SU-DHL-6 (cell line): Measurements from ENCODE around the gene SLC25A45.

Experiments used
- EZH2phosphoT487 ChIP-seq: fragments of 200-600 bp; sonication (generic), shearing (Covaris generic); conservative IDR thresholded peaks from 2 replicates; pipeline ENCODE4 v1.6.1; 2018; ENCODE audit warnings: mild to moderate bottlenecking, antibody characterized with exemption, low read length, moderate library complexity, mixed read lengths
- TF ChIP-seq, protein P1 (sequence below): fragments of 200-600 bp; sonication (generic); IDR thresholded peaks from one replicate; pipeline ENCODE4 v1.5.1; 2017; ENCODE audit warnings: antibody characterized with exemption, mild to moderate bottlenecking, low read length, moderate library complexity; ENCODE audit not compliant: insufficient read depth, poor library complexity, severe bottlenecking

DNA sequence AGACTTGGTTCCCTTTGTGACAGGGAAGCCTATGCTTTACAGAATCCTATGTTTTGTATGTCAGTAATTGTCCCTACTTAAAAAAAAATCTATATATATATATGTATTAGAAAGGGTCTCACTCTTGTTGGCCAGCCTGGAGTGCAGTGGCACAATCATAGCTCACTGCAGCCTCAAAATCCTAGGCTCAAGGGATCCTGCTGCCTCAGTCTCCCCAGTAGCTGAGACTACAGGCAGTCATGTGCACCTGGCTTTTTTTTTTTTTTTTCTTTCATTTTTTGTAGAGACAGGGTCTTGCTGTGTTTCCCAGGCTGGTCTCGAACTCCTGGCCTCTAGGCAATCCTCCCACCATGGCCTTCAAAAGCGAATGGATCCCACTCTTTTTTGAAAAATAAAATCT, 38.1 kb upstream of the SLC25A45 start:
- TF ChIP-seq, protein P1, sequence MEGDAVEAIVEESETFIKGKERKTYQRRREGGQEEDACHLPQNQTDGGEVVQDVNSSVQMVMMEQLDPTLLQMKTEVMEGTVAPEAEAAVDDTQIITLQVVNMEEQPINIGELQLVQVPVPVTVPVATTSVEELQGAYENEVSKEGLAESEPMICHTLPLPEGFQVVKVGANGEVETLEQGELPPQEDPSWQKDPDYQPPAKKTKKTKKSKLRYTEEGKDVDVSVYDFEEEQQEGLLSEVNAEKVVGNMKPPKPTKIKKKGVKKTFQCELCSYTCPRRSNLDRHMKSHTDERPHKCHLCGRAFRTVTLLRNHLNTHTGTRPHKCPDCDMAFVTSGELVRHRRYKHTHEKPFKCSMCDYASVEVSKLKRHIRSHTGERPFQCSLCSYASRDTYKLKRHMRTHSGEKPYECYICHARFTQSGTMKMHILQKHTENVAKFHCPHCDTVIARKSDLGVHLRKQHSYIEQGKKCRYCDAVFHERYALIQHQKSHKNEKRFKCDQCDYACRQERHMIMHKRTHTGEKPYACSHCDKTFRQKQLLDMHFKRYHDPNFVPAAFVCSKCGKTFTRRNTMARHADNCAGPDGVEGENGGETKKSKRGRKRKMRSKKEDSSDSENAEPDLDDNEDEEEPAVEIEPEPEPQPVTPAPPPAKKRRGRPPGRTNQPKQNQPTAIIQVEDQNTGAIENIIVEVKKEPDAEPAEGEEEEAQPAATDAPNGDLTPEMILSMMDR: no peak
- TF ChIP-seq EZH2phosphoT487: no peak
